ENCODE data around the gene GGCT. TPM values are rescaled to one million over a fixed set of nuclear protein-coding genes. Genes with fewer than 3 reads are reported as not detected.
"Not testable (repeated sequence)": the region's sequence is repeated elsewhere in the genome, so short reads cannot be mapped to it uniquely, and the experiment has no call there.

GGCT gene
- total RNA-seq, 1 experiment from 2014 or later: 77.6 TPM

DNA sequence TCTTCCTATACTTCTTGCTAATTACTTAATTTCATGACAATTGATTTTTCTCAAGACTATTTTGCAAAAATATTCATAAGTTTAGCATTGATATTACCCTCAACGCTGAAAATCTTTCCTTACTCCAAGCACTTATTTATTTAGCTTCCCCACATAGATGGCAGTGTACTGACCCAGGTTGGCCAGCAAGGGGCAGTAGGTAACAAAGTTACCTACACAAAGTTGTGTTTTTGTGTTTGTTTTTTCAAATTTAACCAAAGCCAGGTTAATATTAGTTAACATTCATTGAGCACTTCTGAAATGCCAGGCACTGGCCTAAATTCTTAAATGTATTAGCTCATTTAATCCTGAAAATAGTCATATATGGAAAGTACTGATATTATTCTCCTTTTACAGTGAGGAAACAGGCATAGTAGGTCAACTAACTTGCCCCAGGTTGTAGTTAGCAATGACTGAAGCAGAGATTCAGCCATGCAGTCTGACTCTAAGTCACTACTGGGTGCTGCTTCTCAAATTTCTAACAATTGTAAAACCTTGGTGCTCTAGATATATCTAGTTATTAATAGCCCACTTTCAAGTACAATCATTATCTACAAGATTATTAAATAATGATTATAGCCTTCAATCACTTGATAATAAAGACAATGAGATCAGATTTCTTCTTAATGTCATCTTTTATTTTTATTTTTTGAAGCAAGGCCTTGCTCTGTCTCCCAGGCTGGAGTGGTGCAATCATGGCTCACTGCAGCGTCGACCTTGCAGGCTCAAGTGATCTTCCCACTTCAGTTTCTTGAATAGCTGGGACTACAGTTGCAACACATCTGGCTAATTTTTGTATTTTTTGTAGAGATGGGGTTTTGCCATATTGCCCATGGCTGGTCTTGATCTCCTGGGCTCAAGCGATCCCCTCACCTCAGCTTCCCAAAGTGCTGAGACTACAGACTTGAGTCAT is 5.8 kb upstream of the GGCT start:
- Histone ChIP-seq H3K27ac (no peak overlapping the region), H3K27me3 (replicated peaks) (no peaks in the 10 kb centered on the region), H3K4me1 (replicated peaks) (peaks cover under 1% of the 10 kb centered on the region; the same call in 1 of the 2 replicates), H3K4me3 (no peak overlapping the region), H3K36me3 (no peaks in the 10 kb centered on the region), H3K9me3 (replicated peaks) (no peaks in the 10 kb centered on the region)
- DNase-seq (ENCODE audit: low read depth in 1 of 2, low spot score in 2 of 2): no peak

DNA sequence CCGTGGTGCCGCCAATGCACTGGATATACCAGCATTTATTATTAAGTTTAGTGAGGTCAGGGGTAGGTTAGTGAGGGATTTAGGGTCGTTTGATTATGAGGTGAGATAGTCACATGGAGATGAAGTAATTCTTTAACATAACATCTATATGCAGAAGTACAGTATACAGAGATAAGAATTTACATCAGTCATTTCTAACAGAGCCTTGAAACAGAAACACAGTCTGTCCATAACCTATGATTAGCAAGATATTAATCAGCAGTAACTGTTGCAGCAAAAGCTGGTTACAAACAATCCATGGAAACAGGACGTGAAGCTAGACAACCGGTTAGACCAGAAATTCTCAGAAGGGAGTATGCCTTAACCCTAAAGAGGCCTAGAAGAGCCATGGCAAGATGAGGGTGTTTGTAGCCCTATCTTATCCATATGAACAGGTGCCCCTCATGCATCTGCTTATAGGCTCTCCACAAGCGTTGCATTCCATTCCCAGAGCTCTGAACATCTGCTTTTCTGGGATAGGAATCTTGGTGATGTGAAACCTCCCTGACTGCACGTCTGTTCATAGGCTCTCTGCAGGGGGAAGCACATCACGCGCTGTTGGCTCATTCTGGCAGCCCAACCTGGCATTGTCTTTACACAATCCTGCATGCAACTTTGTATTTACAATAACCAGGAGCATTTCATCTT is 4.7 kb upstream of the GGCT start:
- not testable (repeated sequence) for H3K27me3 ChIP-seq (replicated peaks); H3K27ac ChIP-seq; H3K9me3 ChIP-seq (replicated peaks); DNase-seq (ENCODE audit: low read depth in 1 of 2, low spot score in 2 of 2); H3K36me3 ChIP-seq; H3K4me1 ChIP-seq (replicated peaks); H3K4me3 ChIP-seq

DNA sequence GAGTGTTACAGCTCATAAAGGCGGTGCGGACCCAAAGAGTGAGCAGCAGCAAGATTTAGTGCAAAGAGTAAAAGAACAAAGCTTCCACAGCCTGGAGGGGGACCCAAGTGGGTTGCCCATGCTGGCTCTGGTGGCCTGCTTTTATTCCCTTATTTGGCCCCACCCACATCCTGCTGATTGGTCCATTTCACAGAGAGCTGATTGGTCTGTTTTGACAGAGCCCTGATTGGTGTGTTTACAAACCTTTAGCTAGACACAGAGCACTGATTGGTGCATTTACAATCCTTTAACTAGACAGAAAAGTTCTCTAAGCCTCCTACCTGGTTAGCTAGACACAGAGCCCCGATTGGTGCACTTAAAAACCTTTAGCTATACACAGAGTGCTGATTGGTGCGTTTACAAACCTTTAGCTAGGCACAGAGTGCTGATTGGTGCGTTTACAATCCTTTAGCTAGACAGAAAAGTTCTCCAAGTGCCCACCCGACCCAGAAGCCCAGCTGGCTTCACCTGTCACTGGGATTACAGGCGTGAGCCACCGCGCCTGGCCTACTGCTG is 2.8 kb upstream of the GGCT start:
- not testable (repeated sequence) for H3K27me3 ChIP-seq (replicated peaks); H3K27ac ChIP-seq; DNase-seq (ENCODE audit: low read depth in 1 of 2, low spot score in 2 of 2); H3K36me3 ChIP-seq; H3K4me1 ChIP-seq (replicated peaks); H3K9me3 ChIP-seq (replicated peaks); H3K4me3 ChIP-seq

DNA sequence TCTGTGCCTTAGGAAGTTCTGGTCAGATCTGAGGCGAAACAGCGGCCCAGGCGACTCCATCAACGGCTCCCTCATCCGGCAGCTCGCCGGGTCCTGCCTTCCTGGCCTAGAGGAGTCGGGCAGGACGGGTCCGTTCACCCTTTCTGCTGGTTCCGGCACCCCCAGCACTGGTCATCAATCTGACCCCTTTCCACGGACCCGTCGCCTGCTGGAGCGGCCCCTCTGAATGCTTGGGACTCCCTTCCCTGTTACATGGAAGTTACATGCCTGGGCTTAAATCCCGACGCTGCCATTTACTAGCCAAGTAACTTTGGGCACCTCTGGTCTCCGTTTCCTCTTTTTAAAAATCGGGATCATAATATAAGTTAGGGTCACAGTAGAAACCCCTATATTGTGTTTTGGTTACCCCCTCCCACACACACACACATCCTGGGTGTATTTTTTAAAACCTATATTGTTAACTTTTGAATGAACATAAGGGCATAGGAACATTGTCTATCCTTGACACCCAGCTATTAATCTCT is 607 bp upstream of the GGCT start:
- DNase-seq (ENCODE audit: low read depth in 1 of 2, low spot score in 2 of 2): no peak
- Histone ChIP-seq H3K4me1 (replicated peaks) (peaks cover 9% of the 10 kb centered on the region; the same call in 1 of the 2 replicates), H3K36me3 (peaks cover 17% of the 10 kb centered on the region), H3K9me3 (replicated peaks) (no peaks in the 10 kb centered on the region), H3K4me3 (peak overlapping the region; percentile 70), H3K27ac (peak overlapping the region; percentile 41; the same call in 1 of the 2 replicates), H3K27me3 (replicated peaks) (no peaks in the 10 kb centered on the region)

DNA sequence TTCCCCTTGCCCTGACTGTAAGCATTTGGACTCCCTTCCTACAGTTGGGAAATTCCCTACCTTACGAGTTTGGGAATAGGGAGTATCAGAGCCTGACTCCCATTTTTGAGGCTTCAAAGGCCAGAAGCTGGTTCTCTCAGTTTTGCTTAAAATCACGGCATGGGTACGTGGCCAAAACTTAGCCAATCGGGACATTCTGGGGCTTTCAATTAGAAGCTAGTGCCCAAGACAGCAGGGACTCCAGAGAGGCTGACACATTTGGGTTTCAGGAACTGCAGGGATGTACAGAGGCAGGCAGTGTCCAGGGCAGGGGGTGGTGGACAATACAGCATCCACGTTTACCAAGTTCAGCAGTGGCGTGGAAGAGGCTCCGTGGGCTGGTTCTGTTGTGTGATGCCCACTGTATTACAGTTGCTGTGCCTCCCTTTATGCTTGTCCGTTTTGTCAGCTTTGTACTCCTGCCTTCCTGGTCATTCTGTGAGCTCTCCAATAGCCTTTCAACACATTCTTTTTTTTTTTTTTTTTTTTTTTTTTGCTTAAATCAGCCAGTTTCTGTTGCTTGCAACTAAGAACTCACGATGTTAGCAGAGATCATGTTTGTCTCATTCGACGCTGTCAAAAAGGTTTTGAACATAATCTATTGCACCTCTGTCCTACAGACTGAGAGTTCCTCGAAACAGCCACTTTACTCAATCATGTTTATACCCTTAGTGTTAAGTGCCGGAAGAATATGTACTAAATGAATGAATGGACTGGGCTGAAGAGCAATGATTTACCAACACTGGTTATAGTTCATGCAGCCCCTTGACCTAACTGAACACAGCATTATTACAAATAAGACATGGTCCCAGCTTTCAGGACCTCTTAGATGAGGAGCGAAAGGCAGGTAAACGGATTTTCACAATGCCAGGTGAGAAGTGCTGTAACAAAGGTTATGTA is 1.1 kb downstream of the GGCT start:
- H3K9me3 ChIP-seq (replicated peaks): no peaks in the 10 kb centered on the region
- peak overlapping the region; percentile 70 for H3K4me3 ChIP-seq
- no peak overlapping the region for H3K27ac ChIP-seq
- peaks cover 9% of the 10 kb centered on the region; the same call in 1 of the 2 replicates for H3K4me1 ChIP-seq (replicated peaks)
- DNase-seq (ENCODE audit: low read depth in 1 of 2, low spot score in 2 of 2): no peak
- H3K36me3 ChIP-seq: peaks cover 22% of the 10 kb centered on the region
- no peaks in the 10 kb centered on the region for H3K27me3 ChIP-seq (replicated peaks)

DNA sequence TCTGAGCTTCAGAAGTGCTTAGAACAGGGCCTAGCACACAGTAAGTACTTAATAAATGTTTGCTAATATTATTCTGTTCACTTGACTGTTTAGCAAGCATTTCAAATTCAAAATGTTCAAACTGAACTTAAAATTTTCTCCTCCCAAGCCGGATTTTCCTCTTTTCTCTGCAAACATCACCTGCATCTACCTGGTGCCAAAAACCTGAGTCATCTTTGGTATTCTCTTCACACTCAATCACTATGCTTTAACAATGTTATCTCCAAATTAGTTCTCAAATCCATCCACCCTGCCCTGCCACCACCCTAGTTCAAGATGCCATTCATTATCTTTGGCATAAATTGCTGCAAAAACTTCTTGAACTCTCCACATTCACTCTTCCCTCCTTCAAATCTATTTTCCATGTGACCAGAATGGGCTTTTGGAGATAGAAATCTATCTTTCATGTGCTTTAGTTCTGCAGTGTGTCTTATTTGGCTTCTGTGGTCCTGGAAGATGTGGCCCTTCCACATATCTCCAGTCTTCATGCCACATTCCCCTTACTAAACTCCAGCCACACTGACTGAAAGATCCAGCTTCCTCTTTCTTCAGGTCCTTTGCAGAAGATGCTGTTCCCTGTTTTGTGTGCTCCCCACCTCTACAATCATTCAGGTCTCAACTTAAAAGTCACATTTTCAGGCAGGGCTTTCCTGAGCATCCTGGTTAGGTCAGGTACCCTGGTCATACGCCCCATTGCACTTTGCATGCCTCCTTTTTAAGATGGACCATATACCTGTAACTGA is 2.0 kb downstream of the GGCT start:
- Histone ChIP-seq H3K36me3 (peaks cover 23% of the 10 kb centered on the region), H3K9me3 (replicated peaks) (no peaks in the 10 kb centered on the region), H3K4me3 (no peak overlapping the region), H3K4me1 (replicated peaks) (peaks cover 9% of the 10 kb centered on the region; the same call in 1 of the 2 replicates), H3K27me3 (replicated peaks) (no peaks in the 10 kb centered on the region), H3K27ac (no peak overlapping the region)
- DNase-seq (ENCODE audit: low read depth in 1 of 2, low spot score in 2 of 2): no peak

DNA sequence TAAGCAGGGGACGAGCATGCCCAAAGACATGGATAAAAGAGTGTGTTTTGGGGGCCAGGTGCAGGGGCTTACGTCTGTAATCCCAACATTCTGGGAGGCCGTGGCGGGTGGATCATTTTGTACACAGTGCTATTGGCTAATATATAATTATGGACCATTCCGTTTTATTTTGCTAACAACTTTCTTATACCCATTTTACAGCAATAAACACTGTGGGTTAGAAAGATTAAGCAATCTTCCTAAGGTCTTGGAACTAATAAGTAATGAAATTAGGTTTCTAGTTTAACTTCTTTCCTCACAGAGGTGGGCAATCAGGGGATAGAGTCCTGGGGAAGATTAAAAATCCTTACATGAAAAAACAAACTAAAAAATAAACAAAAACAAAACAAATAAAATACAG is 3.4 kb downstream of the GGCT start:
- Histone ChIP-seq H3K27me3 (replicated peaks) (no peaks in the 10 kb centered on the region), H3K4me3 (no peak overlapping the region), H3K4me1 (replicated peaks) (peaks cover 9% of the 10 kb centered on the region; the same call in 1 of the 2 replicates), H3K9me3 (replicated peaks) (no peaks in the 10 kb centered on the region), H3K27ac (no peak overlapping the region), H3K36me3 (peaks cover 31% of the 10 kb centered on the region)
- DNase-seq (ENCODE audit: low read depth in 1 of 2, low spot score in 2 of 2): no peak

DNA sequence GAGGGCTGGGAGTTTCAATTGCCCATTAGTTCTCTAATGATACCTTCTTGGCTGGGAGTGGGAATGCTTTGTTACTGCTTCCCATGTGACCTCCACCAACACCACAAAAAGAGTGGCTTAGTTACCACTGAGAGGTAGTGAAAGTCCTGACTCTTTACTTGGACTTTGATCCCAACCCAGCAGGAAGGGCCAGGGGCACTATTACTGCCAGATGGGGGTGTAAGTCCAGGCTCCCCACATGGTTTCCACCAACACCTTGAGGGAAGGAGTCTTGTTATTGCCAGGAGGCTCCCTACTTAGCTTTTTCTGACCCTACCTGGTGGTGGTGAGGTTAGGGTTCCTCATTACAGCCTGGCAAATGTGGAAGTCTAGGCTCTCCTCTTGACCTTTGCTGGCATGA is 11.4 kb downstream of the GGCT start:
- Histone ChIP-seq H3K36me3 (peaks cover 15% of the 10 kb centered on the region; the same call in 1 of the 2 replicates), H3K4me3 (no peak overlapping the region), H3K9me3 (replicated peaks) (no peaks in the 10 kb centered on the region), H3K27ac (no peak overlapping the region), H3K27me3 (replicated peaks) (no peaks in the 10 kb centered on the region), H3K4me1 (replicated peaks) (no peaks in the 10 kb centered on the region)
- no peak for DNase-seq (ENCODE audit: low read depth in 1 of 2, low spot score in 2 of 2)

DNA sequence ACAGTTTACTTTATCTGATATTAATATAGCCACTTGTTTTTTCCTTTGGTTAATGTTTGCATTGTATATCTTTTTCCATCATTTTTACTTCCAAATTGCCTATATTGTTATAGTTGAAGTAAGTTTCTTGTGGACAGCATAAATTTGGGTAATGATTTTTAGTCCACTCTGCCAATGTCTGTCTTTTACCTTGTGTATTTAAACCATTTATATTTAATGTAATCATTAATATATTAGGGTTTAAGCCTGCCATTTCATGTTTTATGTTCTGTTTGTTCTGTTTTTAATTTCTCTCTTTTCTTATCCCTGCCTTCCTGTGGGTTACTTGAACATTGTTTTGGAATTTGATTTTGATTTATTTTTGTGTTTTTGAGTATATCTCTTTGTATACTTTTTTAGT is 13.2 kb downstream of the GGCT start:
- no peaks in the 10 kb centered on the region; the same call in 1 of the 2 replicates for H3K27me3 ChIP-seq (replicated peaks)
- H3K27ac ChIP-seq: no peak overlapping the region
- H3K4me1 ChIP-seq (replicated peaks): no peaks in the 10 kb centered on the region
- H3K36me3 ChIP-seq: peaks cover 7% of the 10 kb centered on the region; the same call in 1 of the 2 replicates
- H3K4me3 ChIP-seq: no peak overlapping the region
- H3K9me3 ChIP-seq (replicated peaks): no peaks in the 10 kb centered on the region
- DNase-seq (ENCODE audit: low read depth in 1 of 2, low spot score in 2 of 2): no peak

DNA sequence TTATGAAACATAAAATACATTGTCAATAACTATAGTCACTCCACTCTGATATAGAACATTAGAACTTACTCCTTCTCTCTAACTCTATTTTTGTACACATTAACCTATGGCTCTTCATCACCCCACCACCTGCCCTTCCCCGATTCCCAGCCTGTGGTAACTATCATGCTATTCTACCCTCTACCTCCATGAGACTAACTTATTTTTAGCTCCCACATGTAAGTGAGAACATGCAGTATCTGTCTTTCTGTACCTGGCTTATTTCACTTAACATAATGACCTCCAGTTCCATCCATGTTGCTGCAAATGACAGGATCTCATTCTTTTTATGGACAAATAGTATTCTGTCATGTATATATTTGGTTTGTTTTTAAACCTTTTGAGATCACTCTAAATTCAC is 17.3 kb downstream of the GGCT start:
- no peak overlapping the region for H3K4me3 ChIP-seq
- no peaks in the 10 kb centered on the region for H3K9me3 ChIP-seq (replicated peaks)
- no peak for DNase-seq (ENCODE audit: low read depth in 1 of 2, low spot score in 2 of 2)
- no peaks in the 10 kb centered on the region; the same call in 1 of the 2 replicates for H3K27me3 ChIP-seq (replicated peaks)
- no peak overlapping the region for H3K27ac ChIP-seq
- no peaks in the 10 kb centered on the region for H3K36me3 ChIP-seq
- no peaks in the 10 kb centered on the region for H3K4me1 ChIP-seq (replicated peaks)

DNA sequence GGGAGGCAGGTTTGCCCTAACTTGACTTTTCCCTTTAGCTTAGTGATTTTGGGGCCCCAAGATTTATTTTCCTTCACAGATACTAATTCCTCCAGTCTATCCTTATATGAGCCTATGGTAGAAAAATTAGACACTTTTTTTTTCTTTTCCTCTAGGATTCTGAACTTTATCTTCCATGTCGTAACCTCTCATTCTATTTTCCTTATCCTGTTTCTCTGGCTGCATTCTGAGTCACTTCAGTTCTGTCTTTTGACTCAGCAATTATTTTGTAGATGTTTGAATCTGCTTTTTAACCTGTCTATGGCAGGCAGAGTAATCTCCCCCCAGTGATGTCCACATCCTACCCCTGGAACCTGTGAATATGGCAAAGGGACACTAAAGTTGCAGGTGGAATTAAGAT is 19.0 kb downstream of the GGCT start:
- Histone ChIP-seq H3K36me3 (no peaks in the 10 kb centered on the region), H3K9me3 (replicated peaks) (no peaks in the 10 kb centered on the region), H3K27ac (no peak overlapping the region), H3K27me3 (replicated peaks) (no peaks in the 10 kb centered on the region; the same call in 1 of the 2 replicates), H3K4me3 (no peak overlapping the region), H3K4me1 (replicated peaks) (no peaks in the 10 kb centered on the region)
- DNase-seq (ENCODE audit: low read depth in 1 of 2, low spot score in 2 of 2): no peak

DNA sequence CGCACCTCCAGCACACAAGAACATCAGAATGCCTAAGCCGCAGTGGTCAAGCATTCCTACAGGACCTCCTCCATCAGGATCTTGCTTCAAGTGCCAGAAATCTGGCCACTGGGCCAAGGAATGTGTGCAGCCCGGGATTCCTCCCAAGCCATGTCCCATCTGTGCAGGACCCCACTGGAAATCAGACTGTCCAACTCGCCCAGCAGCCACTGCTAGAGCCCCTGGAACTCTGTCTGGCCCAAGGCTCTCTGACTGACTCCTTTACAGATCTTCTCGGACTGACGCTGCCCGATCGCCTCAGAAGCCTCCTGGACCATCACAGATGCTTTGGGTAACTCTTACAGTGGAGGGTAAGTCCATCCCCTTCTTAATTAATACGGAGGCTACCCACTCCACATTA is 23.2 kb downstream of the GGCT start:
- not testable (repeated sequence) for H3K27ac ChIP-seq; H3K27me3 ChIP-seq (replicated peaks); DNase-seq (ENCODE audit: low read depth in 1 of 2, low spot score in 2 of 2); H3K4me3 ChIP-seq; H3K36me3 ChIP-seq; H3K9me3 ChIP-seq (replicated peaks)
- H3K4me1 ChIP-seq (replicated peaks): peaks cover 13% of the 10 kb centered on the region
